GM12801 (cell line): ENCODE results near the gene AP4B1.

ENCODE experiments used
- TF ChIP-seq, protein P1 (sequence below): IDR thresholded peaks from one replicate; pipeline ENCODE4 v1.5.1; 2011; ENCODE audit warnings: control low read depth; ENCODE audit not compliant: insufficient read length; ENCODE audit errors: extremely low read depth

Gene AP4B1

GRCh38 chr1:113945329-113945728 lies 40.7 kb upstream of the AP4B1 start:
- TF ChIP-seq, protein P1, sequence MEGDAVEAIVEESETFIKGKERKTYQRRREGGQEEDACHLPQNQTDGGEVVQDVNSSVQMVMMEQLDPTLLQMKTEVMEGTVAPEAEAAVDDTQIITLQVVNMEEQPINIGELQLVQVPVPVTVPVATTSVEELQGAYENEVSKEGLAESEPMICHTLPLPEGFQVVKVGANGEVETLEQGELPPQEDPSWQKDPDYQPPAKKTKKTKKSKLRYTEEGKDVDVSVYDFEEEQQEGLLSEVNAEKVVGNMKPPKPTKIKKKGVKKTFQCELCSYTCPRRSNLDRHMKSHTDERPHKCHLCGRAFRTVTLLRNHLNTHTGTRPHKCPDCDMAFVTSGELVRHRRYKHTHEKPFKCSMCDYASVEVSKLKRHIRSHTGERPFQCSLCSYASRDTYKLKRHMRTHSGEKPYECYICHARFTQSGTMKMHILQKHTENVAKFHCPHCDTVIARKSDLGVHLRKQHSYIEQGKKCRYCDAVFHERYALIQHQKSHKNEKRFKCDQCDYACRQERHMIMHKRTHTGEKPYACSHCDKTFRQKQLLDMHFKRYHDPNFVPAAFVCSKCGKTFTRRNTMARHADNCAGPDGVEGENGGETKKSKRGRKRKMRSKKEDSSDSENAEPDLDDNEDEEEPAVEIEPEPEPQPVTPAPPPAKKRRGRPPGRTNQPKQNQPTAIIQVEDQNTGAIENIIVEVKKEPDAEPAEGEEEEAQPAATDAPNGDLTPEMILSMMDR, result no peak

DNA sequence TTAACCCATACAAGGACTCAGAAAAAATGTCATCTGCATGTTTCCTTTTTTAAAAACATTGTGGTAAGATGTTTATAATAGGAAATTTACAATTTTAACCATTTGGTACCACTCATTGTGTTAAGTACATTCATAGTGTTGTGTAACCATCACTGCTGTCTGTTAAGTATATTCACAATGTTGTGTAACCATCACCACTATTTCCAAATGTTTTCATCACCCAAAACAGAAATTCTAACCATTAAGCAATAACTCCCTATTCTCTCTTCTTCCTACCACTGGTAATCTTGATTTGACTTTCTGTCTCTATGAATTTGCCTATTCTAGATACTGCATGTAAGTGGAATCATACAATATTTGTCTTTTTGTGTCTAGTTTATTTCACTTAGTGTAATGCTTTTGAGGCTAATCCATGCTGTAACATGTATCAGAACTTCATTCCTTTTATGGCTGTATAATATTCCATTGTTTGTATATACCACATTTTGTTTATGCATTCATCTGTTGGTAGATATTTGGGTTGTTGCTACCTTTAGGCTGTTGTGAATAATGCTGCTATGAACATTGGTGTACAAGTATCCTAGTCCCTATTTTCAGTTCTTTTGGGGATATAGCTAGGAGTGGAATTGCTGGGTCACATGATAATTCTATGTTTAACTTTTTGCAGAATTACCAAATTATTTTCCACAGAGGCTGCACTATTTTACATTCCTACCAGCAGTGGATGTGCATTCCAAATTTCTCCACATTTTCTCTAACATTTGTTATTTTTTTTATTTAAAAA lies 38.6 kb upstream of the AP4B1 start:
- TF ChIP-seq, protein P1, result no peak

DNA sequence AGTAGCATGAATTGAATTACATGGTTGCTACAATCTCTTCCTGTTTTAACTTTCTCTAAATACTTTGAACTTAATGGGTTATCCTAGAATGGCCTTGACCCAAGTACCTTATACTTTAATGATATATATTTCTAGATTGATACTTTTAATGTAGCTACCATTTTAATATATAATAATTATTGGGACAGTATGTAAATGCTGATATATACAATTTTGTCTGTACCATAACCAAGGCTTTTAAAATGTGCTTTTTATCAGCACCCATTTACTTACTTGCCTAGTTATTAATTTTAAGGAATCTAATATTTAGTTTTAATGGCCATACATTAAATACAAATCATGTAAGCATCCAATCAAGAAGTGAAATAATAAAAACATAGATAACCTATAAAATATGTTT lies 37.9 kb upstream of the AP4B1 start:
- TF ChIP-seq, protein P1, result no peak

GRCh38 chr1:113941245-113941559 lies 36.6 kb upstream of the AP4B1 start:
- TF ChIP-seq, protein P1, result no peak

- TF ChIP-seq, protein P1, result no peak
Measured at GRCh38 chr1:113940365-113941244, 36.0 kb upstream of the AP4B1 start.

GRCh38 chr1:113938192-113938591 lies 33.6 kb upstream of the AP4B1 start:
- TF ChIP-seq, protein P1, result no peak

DNA sequence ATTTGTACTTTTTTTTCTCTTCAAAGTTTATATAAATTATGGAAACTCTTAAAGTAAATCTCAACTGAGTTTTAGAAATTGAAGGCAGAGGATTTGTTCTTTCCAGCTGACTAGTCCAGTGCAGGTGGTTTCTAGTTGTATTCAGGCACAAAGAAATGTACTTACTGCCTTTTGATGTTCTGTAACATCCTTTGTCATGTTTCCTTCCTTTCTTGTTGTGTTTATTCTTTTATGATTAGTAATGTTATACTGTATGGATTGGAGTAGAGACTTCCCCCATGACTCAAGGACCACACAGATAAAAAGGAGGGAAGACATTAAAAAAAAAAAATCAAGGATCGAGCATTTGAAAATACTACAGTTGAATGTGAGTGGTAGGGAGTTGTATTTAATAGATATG lies 32.5 kb upstream of the AP4B1 start:
- TF ChIP-seq, protein P1, result no peak
